Esophagus squamous epithelium (tissue), 4 donors: ENCODE data around the gene PCLO.

ENCODE experiments used
- POLR2A ChIP-seq, 4 donors: fragments of 450-650 bp; IDR thresholded peaks; one replicate each; pipeline ENCODE4 v1.6.1; 2017; ENCODE audit warnings: antibody characterized with exemption in 4 of 4, mild to moderate bottlenecking in 4 of 4, moderate library complexity in 3 of 4
- TF ChIP-seq, protein P1 (sequence below), 6 experiments: fragments of 450-650 bp in 4 of 6; fragments of 200-600 bp in 2 of 6; sonication (generic) in 2 of 6; IDR thresholded peaks; one replicate each; pipeline ENCODE4 v1.5.1; 2016 to 2019; ENCODE audit warnings: antibody characterized with exemption in 6 of 6, mild to moderate bottlenecking in 4 of 6, moderate library complexity in 4 of 6

DNA sequence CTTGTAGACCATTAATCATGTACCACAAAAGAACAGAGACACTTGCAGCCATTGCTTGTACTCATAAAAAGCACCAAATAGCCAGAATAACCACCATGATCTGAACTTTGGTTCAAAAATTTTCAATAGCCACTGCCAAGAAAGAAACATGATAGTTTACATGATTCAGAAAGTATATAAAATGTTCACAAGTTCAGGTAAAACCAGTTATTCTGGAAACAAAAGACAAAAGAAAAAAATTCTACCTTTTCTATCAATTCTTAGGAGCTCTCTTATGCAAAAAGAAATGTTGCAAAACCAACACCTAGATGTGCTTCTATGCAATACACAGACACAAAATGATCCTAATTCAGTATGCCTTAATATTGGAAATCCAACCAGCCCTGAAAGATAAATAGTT is 108.7 kb downstream of the PCLO start:
- TF ChIP-seq POLR2A (IDR thresholded peaks at IDR 0.05): no peak
- TF ChIP-seq, protein P1, sequence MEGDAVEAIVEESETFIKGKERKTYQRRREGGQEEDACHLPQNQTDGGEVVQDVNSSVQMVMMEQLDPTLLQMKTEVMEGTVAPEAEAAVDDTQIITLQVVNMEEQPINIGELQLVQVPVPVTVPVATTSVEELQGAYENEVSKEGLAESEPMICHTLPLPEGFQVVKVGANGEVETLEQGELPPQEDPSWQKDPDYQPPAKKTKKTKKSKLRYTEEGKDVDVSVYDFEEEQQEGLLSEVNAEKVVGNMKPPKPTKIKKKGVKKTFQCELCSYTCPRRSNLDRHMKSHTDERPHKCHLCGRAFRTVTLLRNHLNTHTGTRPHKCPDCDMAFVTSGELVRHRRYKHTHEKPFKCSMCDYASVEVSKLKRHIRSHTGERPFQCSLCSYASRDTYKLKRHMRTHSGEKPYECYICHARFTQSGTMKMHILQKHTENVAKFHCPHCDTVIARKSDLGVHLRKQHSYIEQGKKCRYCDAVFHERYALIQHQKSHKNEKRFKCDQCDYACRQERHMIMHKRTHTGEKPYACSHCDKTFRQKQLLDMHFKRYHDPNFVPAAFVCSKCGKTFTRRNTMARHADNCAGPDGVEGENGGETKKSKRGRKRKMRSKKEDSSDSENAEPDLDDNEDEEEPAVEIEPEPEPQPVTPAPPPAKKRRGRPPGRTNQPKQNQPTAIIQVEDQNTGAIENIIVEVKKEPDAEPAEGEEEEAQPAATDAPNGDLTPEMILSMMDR (IDR thresholded peaks at IDR 0.05): no peak
